HFF-Myc (cell line): ENCODE results near the gene DIDO1.
"Not testable (repeated sequence)": the region's sequence is repeated elsewhere in the genome, so short reads cannot be mapped to it uniquely, and the experiment has no call there.

Experiments
- DNase-seq: peaks from one replicate; pipeline ENCODE4 v3.0.0-alpha.2; 2011; ENCODE audit warnings: low read depth; ENCODE audit errors: extremely low read depth
- H3K4me3 ChIP-seq: replicated peaks from 2 replicates; pipeline ENCODE4 v1.5.1; 2011; ENCODE audit warnings: low read depth, mild to moderate bottlenecking, control low read depth, low read length
- CTCF ChIP-seq: IDR thresholded peaks from 2 replicates; pipeline ENCODE4 v1.5.1; 2012; ENCODE audit warnings: mild to moderate bottlenecking, low read depth, low read length, control low read depth; ENCODE audit errors: missing control alignments

The DIDO1 gene

GRCh38 chr20:62961799-62962198 is 35.5 kb upstream of the DIDO1 start:
- no peak for TF ChIP-seq CTCF

GRCh38 chr20:62961310-62961783 is 35.0 kb upstream of the DIDO1 start:
- no peak for DNase-seq
- H3K4me3 ChIP-seq: no peak overlapping the region
- no peak for TF ChIP-seq CTCF

More at GRCh38 chr20:62961799-62962198, 35.5 kb upstream of the DIDO1 start:
- H3K4me3 ChIP-seq: no peak overlapping the region
- no peak for DNase-seq

DNA sequence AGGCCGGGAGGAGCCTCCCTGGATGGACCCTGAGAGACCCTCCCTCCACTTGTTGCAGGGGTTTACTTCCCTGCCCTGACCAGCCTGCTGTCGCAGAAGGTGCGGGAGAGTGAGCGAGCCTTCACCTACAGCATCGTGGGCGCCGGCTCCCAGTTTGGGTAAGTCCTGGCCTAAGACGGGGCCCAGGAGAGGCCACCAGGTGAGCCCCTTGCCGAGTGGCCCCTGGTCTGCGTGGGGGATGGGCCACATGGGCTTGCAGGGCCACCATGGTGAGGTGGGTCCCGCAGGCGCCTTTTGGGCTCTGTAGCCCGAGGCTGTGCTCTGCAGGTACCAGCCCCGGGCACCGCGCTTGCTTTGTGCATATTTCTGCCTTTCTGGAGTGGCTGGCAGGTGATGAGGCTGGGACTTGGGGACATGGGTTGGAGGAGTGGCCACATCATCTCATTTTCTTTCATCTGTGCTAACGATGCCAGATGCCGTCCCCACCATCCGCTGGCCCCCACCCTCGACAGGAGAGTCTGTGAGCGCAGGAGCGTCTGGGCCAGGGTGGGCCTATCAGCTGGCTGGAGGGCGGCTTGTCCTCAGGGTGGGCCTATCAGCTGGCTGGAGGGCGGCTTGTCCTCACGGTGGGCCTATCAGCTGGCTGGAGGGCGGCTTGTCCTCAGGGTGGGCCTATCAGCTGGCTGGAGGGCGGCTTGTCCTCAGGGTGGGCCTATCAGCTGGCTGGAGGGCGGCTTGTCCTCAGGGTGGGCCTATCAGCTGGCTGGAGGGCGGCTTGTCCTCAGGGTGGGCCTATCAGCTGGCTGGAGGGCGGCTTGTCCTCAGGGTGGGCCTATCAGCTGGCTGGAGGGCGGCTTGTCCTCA is 34.4 kb upstream of the DIDO1 start:
- H3K4me3 ChIP-seq, DNase-seq: not testable (repeated sequence)

- no peak for DNase-seq
- TF ChIP-seq CTCF: no peak
- H3K4me3 ChIP-seq: no peak overlapping the region
Observed at GRCh38 chr20:62959998-62960436, 33.7 kb upstream of the DIDO1 start.

GRCh38 chr20:62959101-62959971 is 33.0 kb upstream of the DIDO1 start:
- no peak for DNase-seq
- H3K4me3 ChIP-seq: no peak overlapping the region
- no peak for TF ChIP-seq CTCF

DNA sequence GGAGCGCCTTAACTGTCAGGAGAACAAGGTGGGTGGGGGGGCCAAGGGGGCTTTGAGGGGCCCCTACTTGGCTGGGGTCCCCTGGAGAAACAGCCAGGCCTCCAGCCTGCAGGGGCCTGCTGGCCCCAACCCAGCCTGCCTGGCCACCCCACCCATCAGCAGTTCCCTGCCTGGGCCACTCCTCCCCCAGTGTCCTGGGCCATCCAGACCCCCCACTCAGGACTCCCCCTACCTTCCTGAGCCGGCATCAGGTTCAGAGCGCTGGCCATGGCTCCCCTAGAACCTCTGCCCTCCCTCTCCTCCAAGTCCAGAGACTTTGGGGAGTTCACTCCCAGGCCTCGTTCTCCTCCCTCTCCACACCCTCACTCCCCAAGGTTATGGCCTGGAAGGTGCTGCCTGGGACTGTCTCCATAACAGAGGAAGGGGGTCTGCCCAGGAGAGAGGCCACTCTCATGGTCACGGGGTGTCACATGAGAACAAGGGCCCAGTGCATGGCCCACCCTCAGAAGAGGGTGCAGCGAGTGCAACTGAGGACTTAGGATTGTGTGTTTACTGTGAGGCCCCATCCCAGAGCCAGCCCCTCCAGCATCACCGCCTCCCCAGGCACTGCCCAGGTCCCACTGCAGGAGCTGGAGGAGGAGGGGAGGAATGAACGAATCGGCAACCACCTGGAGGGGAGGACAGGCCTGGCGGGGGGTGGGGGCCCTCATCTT is 32.2 kb upstream of the DIDO1 start:
- no peak for TF ChIP-seq CTCF
- no peak overlapping the region for H3K4me3 ChIP-seq
- DNase-seq: no peak
